HG02885 (cell line): ENCODE measurements around the gene CYP8B1.

Source experiments
- ATAC-seq: cut with Tn5 transposase; IDR thresholded peaks from one replicate; pipeline ENCODE4 v1.9.1; 2021; ENCODE audit warnings: mild to moderate bottlenecking; ENCODE audit not compliant: unreplicated experiment, poor library complexity

Gene CYP8B1

DNA sequence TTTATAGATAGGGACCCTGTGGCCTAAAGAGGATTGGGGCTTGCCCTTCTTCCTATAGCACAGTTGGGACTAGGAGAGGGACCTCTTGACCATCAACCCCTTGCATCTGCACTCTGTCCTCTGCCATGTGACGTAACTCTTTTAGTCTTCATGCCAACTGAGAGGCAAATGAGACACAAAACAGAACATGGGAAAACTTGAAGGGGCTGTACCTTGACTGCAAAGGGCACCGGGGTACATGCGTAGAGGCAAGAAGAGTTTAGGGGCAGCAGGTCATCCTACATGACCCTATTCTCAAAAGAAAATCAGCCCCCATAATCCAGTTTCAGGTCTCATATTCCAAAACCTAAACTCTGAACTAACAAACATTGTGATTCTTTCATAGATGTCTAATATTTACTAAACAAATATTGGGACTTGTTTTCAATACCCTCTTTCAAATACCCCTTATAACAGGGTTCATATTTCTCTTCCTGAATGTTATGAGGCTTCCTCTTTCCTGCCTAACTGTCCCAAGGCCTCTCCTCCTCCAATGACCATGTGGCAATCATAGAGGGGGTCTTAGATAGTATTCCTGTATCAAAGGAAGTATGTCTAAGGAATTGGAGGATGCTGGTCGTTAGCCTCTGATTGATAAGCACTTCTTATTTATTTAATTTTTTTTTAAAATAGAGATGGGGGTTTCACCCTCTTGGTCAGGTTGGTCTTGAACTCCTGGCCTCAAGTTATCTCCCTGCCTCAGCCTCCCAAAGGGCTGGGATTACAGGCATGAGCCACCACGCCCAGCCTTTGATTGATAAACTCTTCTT is 45.8 kb downstream of the CYP8B1 start:
- no peak for ATAC-seq

DNA sequence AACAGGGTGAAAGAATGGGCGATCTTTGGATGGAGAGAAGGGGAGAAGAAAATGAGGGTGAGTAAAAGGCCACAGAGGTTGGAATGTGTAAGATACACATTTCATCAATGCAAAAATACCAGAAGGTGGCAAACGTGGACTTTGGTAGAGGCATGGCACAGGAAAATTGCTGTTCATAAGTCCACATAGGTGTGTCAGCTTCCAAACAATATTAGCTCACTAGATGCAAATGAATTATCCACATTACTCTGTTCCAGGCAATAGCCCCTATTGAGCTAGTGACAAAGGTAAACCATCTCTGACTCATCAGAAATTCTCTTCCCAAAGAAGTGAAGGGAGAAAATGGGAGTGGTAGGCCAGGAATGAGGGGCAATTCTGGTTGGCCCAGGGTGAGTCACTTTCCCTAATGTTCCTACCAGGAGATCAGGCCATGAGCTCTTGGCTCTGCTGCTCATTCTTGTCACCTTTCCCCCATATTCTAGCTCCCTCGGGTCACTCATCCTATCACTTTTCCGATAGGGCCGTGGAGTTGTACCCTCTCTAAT is 46.5 kb downstream of the CYP8B1 start:
- no peak for ATAC-seq

- no peak for ATAC-seq
Observed at GRCh38 chr3:42827654-42828053, 48.0 kb downstream of the CYP8B1 start.

DNA sequence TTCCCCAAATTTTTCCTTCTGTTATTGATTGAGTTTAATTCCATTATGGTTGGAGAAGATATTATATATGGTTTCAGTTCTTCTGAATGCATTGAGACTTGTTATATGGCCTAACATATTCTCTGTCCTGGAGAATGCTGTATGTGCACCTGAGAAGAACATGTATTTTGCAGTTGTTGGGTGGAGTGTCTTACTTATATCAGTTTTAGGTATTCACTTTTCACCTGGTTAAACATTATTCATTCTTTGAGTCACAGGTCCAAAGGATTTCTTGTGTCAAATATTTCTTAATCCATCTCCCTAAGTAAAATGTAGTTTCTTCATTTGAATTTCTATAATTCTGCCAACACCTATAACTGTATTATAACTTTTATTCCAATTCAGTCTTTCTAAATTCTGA is 48.7 kb downstream of the CYP8B1 start:
- ATAC-seq: no peak

DNA sequence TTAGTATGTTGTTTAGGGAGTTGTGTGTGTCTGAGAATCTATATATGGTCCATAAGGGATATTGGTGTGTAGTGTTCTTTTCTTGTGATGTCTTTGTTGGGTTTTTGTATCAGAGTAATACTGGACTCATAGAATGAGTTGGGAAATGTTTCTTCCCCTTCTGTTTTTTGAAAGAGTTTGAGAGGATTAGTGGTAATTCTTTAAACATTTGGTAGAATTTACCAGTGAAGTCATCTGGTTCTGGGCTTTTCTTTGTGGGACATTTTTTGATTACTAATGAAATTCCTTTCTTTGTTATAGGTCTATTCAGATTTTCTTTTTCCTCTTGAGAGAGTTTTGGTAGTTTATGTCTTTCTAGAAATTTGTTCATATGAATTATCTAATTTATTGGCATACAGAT is 49.5 kb downstream of the CYP8B1 start:
- ATAC-seq: no peak

DNA sequence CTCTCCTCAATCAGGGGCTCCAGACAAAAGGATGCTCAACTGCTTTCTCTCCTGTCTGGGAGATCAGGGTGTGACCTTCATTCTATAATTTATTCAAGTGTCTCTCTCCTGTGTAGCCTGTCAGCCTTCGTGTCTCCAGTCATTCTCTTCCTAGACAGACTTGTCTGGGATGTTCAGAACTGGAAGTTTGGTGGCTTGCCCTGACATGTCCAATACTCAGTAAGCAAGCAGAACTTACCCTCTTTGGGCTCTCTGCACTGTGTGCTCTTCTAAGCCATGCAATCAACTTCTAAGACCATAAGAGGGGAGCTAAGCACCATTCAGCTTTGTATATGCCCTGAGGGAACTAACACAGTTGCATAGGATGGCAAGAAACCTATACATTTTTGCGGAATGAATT is 52.3 kb downstream of the CYP8B1 start:
- ATAC-seq: no peak

GRCh38 chr3:42822828-42823227 is 52.9 kb downstream of the CYP8B1 start:
- no peak for ATAC-seq
